GM12874 (cell line): Measurements from ENCODE around the gene DNAJB9.

ENCODE experiments used
- CTCF ChIP-seq: IDR thresholded peaks from 2 replicates; pipeline ENCODE4 v1.5.1; 2011; ENCODE audit warnings: low read depth, mild to moderate bottlenecking, control low read depth, low read length, moderate library complexity; ENCODE audit not compliant: insufficient read depth

DNAJB9 gene

GRCh38 chr7:108603656-108604306 is 34.1 kb downstream of the DNAJB9 start:
- TF ChIP-seq CTCF, result no peak

- no peak for TF ChIP-seq CTCF
Measured at GRCh38 chr7:108604307-108605077, 34.8 kb downstream of the DNAJB9 start.

GRCh38 chr7:108605559-108606201 is 36.0 kb downstream of the DNAJB9 start:
- TF ChIP-seq CTCF, result no peak

- TF ChIP-seq CTCF, result no peak
Measured at GRCh38 chr7:108609643-108610042, 40.0 kb downstream of the DNAJB9 start.

GRCh38 chr7:108611268-108611667 is 41.6 kb downstream of the DNAJB9 start:
- TF ChIP-seq CTCF, result no peak

GRCh38 chr7:108613147-108613948 is 43.7 kb downstream of the DNAJB9 start:
- TF ChIP-seq CTCF, result peak; percentile 12; the same call in 1 of the 2 replicates
